WI38 (cell line): ENCODE results near the gene TSHZ3.

Experiments used
- H3K4me3 ChIP-seq: 2 replicates; pipeline ENCODE4 v1.5.1; 2011; ENCODE audit warnings: low read depth, mild to moderate bottlenecking, control low read depth, low read length
- CTCF ChIP-seq: IDR thresholded peaks from 2 replicates; pipeline ENCODE4 v1.5.1; 2012; ENCODE audit warnings: low read depth, mild to moderate bottlenecking, control low read depth, low read length

TSHZ3 gene

GRCh38 chr19:31386806-31387205, 37.6 kb upstream of the TSHZ3 start:
- no peak overlapping the region for H3K4me3 ChIP-seq
- no peak for TF ChIP-seq CTCF

- H3K4me3 ChIP-seq = no peak overlapping the region
- no peak for TF ChIP-seq CTCF
Observed at GRCh38 chr19:31385744-31386143, 36.5 kb upstream of the TSHZ3 start.

GRCh38 chr19:31383553-31383952, 34.3 kb upstream of the TSHZ3 start:
- no peak for TF ChIP-seq CTCF
- H3K4me3 ChIP-seq = no peak overlapping the region

GRCh38 chr19:31380854-31381253, 31.6 kb upstream of the TSHZ3 start:
- no peak overlapping the region for H3K4me3 ChIP-seq
- no peak for TF ChIP-seq CTCF

GRCh38 chr19:31378404-31378803, 29.2 kb upstream of the TSHZ3 start:
- no peak overlapping the region for H3K4me3 ChIP-seq
- no peak for TF ChIP-seq CTCF

- no peak overlapping the region for H3K4me3 ChIP-seq
- no peak for TF ChIP-seq CTCF
Observed at GRCh38 chr19:31377736-31378135, 28.5 kb upstream of the TSHZ3 start.

- TF ChIP-seq CTCF = no peak
- no peak overlapping the region for H3K4me3 ChIP-seq
Observed at GRCh38 chr19:31372246-31372781, 23.1 kb upstream of the TSHZ3 start.
